Mammary epithelial cell (primary cell): ENCODE measurements around the gene NTM.
A peak's percentile ranks its signal among the peaks of the same experiment; 100 is the strongest.

Source experiments
- EZH2 ChIP-seq: IDR thresholded peaks from 2 replicates; pipeline ENCODE4 v1.6.1; 2012; ENCODE audit warnings: low read length, inconsistent platforms, borderline replicate concordance
- TF ChIP-seq, protein P1 (sequence below), 2 donors: IDR thresholded peaks in 1 of 2; conservative IDR thresholded peaks in 1 of 2; 2 replicates each; pipeline ENCODE4 v1.5.1; 2011 to 2012; ENCODE audit warnings: inconsistent platforms in 2 of 2, low read length in 2 of 2, mild to moderate bottlenecking in 2 of 2, control low read depth in 1 of 2, low read depth in 1 of 2; ENCODE audit not compliant: insufficient read depth in 1 of 2; ENCODE audit errors: extremely low read depth in 1 of 2

DNA sequence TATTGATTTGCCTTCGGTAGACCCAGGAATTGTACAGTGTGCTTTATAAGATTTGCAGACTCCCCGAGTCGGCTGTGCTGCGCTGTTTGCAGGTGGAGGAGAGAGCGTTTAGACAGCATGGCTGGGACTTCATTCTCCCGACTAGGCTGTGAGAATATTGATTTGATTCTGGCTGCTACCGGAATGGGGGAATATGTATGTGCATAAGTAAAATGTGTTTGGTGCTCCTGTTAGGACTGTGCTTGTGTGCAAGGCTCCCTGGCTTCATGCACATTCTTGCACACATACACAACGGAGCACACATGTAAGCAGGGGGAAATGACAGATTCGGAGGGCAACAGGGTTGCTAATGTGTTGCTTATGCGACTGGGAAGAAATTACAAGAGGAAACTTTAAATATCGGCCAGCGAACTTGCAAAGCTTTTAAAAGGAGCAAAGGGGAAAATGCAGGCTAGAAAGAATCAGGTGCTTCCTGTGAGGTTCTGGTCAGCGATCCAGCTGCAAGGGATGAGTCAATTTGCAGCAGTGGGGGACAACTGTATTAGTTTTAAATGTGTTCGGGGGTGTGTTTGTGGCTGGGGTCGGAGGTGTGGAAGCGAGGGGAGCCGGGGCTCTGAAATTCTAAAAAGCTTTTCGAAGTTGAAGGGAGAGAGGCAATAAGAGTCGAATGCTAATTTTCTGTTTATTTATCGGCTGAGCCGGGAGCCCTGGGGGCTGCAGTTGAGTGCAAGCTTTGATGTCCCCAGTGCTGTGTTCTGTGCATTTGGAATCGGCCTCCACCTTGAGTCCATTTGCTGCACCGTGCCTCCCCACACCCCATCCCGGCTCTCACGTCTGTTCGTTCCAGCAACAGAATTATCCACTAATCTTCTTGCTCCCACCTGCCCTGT is 731 bp downstream of the NTM start:
- TF ChIP-seq, protein P1, sequence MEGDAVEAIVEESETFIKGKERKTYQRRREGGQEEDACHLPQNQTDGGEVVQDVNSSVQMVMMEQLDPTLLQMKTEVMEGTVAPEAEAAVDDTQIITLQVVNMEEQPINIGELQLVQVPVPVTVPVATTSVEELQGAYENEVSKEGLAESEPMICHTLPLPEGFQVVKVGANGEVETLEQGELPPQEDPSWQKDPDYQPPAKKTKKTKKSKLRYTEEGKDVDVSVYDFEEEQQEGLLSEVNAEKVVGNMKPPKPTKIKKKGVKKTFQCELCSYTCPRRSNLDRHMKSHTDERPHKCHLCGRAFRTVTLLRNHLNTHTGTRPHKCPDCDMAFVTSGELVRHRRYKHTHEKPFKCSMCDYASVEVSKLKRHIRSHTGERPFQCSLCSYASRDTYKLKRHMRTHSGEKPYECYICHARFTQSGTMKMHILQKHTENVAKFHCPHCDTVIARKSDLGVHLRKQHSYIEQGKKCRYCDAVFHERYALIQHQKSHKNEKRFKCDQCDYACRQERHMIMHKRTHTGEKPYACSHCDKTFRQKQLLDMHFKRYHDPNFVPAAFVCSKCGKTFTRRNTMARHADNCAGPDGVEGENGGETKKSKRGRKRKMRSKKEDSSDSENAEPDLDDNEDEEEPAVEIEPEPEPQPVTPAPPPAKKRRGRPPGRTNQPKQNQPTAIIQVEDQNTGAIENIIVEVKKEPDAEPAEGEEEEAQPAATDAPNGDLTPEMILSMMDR (conservative IDR thresholded peaks at IDR 0.05 in 1 of 2, IDR thresholded peaks at IDR 0.05 in 1 of 2; ENCODE audit: extremely low read depth in 1 of 2, insufficient read depth in 1 of 2, low read depth in 1 of 2, low read length in 2 of 2), result no peak
- TF ChIP-seq EZH2, result peak; percentile 91
